ENCODE results near the gene GRK2.

GRK2 gene

GRCh38 chr11:67251841-67252240 lies 14.4 kb upstream of the GRK2 start:
- in situ Hi-C loops (cut with HindIII; ENCODE audit: low pct_ligation_motif_present, low sequenced_read_pairs): no loop called here
- no peaks in the 10 kb centered on the region for H3K27me3 ChIP-seq (replicated peaks)
- no peak overlapping the region for H3K27ac ChIP-seq
- no peak for DNase-seq
- H3K4me3 ChIP-seq (ENCODE audit: low read depth, low read length): no peak overlapping the region
- no peak for TF ChIP-seq CTCF (IDR thresholded peaks at IDR 0.05; ENCODE audit: low read depth, low read length, missing control alignments)
- peaks cover 95% of the 10 kb centered on the region for H3K36me3 ChIP-seq (replicated peaks)

- TF ChIP-seq CTCF (IDR thresholded peaks at IDR 0.05; ENCODE audit: low read depth, low read length, missing control alignments): peak; percentile 64
- DNase-seq: peak; percentile 22
- H3K4me3 ChIP-seq (ENCODE audit: low read depth, low read length): no peak overlapping the region
- in situ Hi-C loops (cut with HindIII; ENCODE audit: low pct_ligation_motif_present, low sequenced_read_pairs): no loop called here
- peaks cover 90% of the 10 kb centered on the region for H3K36me3 ChIP-seq (replicated peaks)
- no peak overlapping the region for H3K27ac ChIP-seq
- H3K27me3 ChIP-seq (replicated peaks): no peaks in the 10 kb centered on the region
Measured at GRCh38 chr11:67252831-67253239, 13.4 kb upstream of the GRK2 start.

GRCh38 chr11:67253872-67254624 lies 12.2 kb upstream of the GRK2 start:
- H3K4me3 ChIP-seq (ENCODE audit: low read depth, low read length): no peak overlapping the region
- in situ Hi-C loops (cut with HindIII; ENCODE audit: low pct_ligation_motif_present, low sequenced_read_pairs): no loop called here
- H3K36me3 ChIP-seq (replicated peaks): peaks cover 78% of the 10 kb centered on the region
- no peak overlapping the region for H3K27ac ChIP-seq
- no peak for DNase-seq
- H3K27me3 ChIP-seq (replicated peaks): no peaks in the 10 kb centered on the region
- no peak for TF ChIP-seq CTCF (IDR thresholded peaks at IDR 0.05; ENCODE audit: low read depth, low read length, missing control alignments)

- in situ Hi-C loops (cut with HindIII; ENCODE audit: low pct_ligation_motif_present, low sequenced_read_pairs): no loop called here
- H3K27ac ChIP-seq: no peak overlapping the region
Measured at GRCh38 chr11:67254798-67255197, 11.5 kb upstream of the GRK2 start.

GRCh38 chr11:67255353-67255752 lies 10.9 kb upstream of the GRK2 start:
- no peak for TF ChIP-seq CTCF (IDR thresholded peaks at IDR 0.05; ENCODE audit: low read depth, low read length, missing control alignments)
- Histone ChIP-seq H3K27ac (no peak overlapping the region), H3K4me3 (ENCODE audit: low read depth, low read length) (no peak overlapping the region), H3K36me3 (replicated peaks) (peaks cover 65% of the 10 kb centered on the region), H3K27me3 (replicated peaks) (no peaks in the 10 kb centered on the region)
- in situ Hi-C loops (cut with HindIII; ENCODE audit: low pct_ligation_motif_present, low sequenced_read_pairs): no loop called here
- no peak for DNase-seq

More at GRCh38 chr11:67254798-67255197, 11.5 kb upstream of the GRK2 start:
- no peak for DNase-seq
- peaks cover 70% of the 10 kb centered on the region for H3K36me3 ChIP-seq (replicated peaks)
- no peaks in the 10 kb centered on the region for H3K27me3 ChIP-seq (replicated peaks)
- TF ChIP-seq CTCF (IDR thresholded peaks at IDR 0.05; ENCODE audit: low read depth, low read length, missing control alignments): no peak
- no peak overlapping the region for H3K4me3 ChIP-seq (ENCODE audit: low read depth, low read length)

- no peaks in the 10 kb centered on the region for H3K27me3 ChIP-seq (replicated peaks)
- H3K36me3 ChIP-seq (replicated peaks): peaks cover 59% of the 10 kb centered on the region
- no peak overlapping the region for H3K27ac ChIP-seq
- H3K4me3 ChIP-seq (ENCODE audit: low read depth, low read length): no peak overlapping the region
- no peak for TF ChIP-seq CTCF (IDR thresholded peaks at IDR 0.05; ENCODE audit: low read depth, low read length, missing control alignments)
- DNase-seq: no peak
- in situ Hi-C loops (cut with HindIII; ENCODE audit: low pct_ligation_motif_present, low sequenced_read_pairs): no loop called here
Measured at GRCh38 chr11:67255864-67256263, 10.4 kb upstream of the GRK2 start.
